Naive B cell (primary cell): ENCODE results near the gene ALDH3B2. TPM values are rescaled to one million over a fixed set of nuclear protein-coding genes. Genes with fewer than 3 reads are reported as not detected.
A peak's percentile ranks its signal among the peaks of the same experiment; 100 is the strongest.
"Not testable (repeated sequence)": the region's sequence is repeated elsewhere in the genome, so short reads cannot be mapped to it uniquely, and the experiment has no call there.

Experiments used
- ATAC-seq, 2 donors: fragments of 150-1000 bp; cut with Tn5 transposase; 2 replicates each; pipeline ENCODE4 v1.10.0; 2021; ENCODE audit warnings: low read depth in 2 of 2, mild to moderate bottlenecking in 2 of 2, moderate library complexity in 2 of 2
- DNase-seq: peaks from one replicate; pipeline ENCODE4 v3.0.0; 2022
- H3K27ac Mint-ChIP-seq, 6 donors: one replicate each; pipeline ENCODE4 v1.8.0; 2020 to 2022; ENCODE audit warnings: mild to moderate bottlenecking in 6 of 6, mixed read lengths in 6 of 6, moderate library complexity in 5 of 6, inconsistent platforms in 2 of 6
- H3K27me3 Mint-ChIP-seq, 3 donors: one replicate each; pipeline ENCODE4 v1.8.0; 2021 to 2022; ENCODE audit warnings: mixed read lengths in 3 of 3, mild to moderate bottlenecking in 1 of 3
- H3K36me3 Mint-ChIP-seq, 2 donors: one replicate each; pipeline ENCODE4 v1.8.0; 2020 to 2022; ENCODE audit warnings: mixed read lengths in 2 of 2, inconsistent platforms in 1 of 2, mild to moderate bottlenecking in 1 of 2
- H3K4me1 Mint-ChIP-seq, 3 donors: one replicate each; pipeline ENCODE4 v1.8.0; 2020 to 2022; ENCODE audit warnings: mixed read lengths in 3 of 3, inconsistent platforms in 1 of 3, mild to moderate bottlenecking in 1 of 3, moderate library complexity in 1 of 3
- H3K4me3 Mint-ChIP-seq, 8 donors: one replicate each; pipeline ENCODE4 v1.8.0; 2020 to 2022; ENCODE audit warnings: mild to moderate bottlenecking in 8 of 8, mixed read lengths in 8 of 8, moderate library complexity in 8 of 8, inconsistent platforms in 2 of 8
- H3K9me3 Mint-ChIP-seq, 7 donors: one replicate each; pipeline ENCODE4 v1.8.0; 2020 to 2022; ENCODE audit warnings: mixed read lengths in 7 of 7, mild to moderate bottlenecking in 5 of 7, inconsistent platforms in 2 of 7, moderate library complexity in 1 of 7
- polyA plus RNA-seq, 6 donors: library from polyadenylated mRNA; unstranded; fragments of 300-500 nt; fragmentation: Illumina TruSeq; gene quantifications; one replicate each; pipeline ENCODE4 v1.2.3, GENCODE V29; 2021; ENCODE audit warnings: low read depth in 6 of 6

Gene ALDH3B2
- polyA plus RNA-seq, 6 donors from 2014 or later = 0.30 to 2.4 (median 1.1) TPM; not detected in 3

DNA sequence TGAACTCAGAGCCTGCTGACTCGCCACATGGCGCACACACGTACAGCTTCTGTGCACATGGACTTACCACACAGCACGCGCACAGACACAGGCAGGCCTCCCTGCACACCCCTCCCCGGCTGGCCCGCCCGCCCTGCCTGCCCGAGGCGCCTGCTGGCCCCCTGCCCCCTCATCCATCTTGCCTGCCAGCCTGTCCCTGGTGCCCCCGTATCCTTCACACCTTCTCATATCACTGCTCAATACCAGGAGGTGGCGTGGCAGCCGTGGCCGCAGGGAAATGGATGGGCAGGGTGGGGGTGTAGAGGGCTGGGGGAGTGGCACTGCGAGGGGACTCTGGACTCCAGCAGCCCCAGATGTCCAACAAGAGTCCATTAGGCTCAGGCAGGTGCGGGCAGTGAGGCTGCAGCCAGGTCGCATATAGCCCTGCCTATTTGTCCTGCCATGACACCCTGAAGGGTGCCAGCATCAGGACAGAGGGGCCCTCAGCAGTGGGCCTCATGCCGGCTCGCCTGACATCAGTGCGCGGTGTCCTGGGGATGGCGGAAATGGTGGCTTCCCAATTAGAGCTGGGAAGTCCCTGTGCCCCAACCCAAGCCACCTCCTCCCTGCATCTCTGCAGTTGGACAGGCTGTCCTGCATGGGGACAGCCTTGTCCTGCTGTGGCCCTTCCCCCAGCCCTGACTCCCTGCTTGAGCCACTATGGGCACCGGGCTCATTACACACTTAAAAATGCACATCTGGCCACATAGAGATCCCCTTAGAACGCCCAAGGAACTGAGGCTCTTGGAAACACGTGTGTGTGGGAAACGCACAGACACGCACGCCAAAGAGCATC lies 32.9 kb downstream of the ALDH3B2 start:
- H3K27me3 Mint-ChIP-seq = peaks cover 0 to 3% (median 0%) of the 10 kb centered on the region in 3 donors
- H3K36me3 Mint-ChIP-seq = no peaks in the 10 kb centered on the region
- no peak overlapping the region for H3K27ac Mint-ChIP-seq
- H3K4me1 Mint-ChIP-seq = peaks cover 23 to 43% (median 31%) of the 10 kb centered on the region in 3 donors
- peaks cover 0 to 3% (median 0%) of the 10 kb centered on the region in 7 donors for H3K9me3 Mint-ChIP-seq
- no peak overlapping the region for H3K4me3 Mint-ChIP-seq
- ATAC-seq = no peak
- DNase-seq = no peak

DNA sequence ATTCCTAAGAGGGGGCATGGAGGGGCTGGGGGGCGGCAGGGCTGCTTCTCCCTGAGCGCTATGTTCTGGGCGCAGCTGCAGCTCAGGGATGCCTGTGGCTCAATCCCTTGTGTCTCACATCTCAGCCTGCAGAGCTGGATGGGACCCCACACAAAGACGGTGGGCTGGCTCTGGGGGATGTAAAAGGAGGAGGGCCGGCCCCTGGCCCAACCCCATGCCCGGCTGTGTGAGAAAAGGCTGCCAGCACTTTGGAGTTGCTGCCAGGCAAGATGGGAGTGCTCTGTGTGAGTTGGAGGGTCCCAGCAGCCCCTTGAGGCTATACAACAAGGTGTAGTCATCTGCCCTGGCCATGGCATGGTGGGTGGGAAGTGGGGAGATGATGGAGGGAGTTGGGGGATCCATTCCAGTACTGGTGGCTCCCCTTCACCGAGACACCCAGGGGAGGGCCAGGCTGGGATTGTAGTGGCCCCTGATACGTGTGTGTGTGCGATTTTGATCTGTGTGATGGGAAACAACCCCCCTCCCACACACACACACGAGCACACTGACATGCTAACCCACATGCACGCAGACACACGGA lies 33.6 kb downstream of the ALDH3B2 start:
- ATAC-seq (no peak), DNase-seq (no peak)
- H3K4me3 Mint-ChIP-seq = no peak overlapping the region
- peaks cover 16 to 36% (median 24%) of the 10 kb centered on the region in 3 donors for H3K4me1 Mint-ChIP-seq
- no peaks in the 10 kb centered on the region for H3K36me3 Mint-ChIP-seq
- H3K27me3 Mint-ChIP-seq = peaks cover 0 to 3% (median 0%) of the 10 kb centered on the region in 3 donors
- H3K9me3 Mint-ChIP-seq = peaks cover 0 to 3% (median 0%) of the 10 kb centered on the region in 7 donors
- no peak overlapping the region for H3K27ac Mint-ChIP-seq

DNA sequence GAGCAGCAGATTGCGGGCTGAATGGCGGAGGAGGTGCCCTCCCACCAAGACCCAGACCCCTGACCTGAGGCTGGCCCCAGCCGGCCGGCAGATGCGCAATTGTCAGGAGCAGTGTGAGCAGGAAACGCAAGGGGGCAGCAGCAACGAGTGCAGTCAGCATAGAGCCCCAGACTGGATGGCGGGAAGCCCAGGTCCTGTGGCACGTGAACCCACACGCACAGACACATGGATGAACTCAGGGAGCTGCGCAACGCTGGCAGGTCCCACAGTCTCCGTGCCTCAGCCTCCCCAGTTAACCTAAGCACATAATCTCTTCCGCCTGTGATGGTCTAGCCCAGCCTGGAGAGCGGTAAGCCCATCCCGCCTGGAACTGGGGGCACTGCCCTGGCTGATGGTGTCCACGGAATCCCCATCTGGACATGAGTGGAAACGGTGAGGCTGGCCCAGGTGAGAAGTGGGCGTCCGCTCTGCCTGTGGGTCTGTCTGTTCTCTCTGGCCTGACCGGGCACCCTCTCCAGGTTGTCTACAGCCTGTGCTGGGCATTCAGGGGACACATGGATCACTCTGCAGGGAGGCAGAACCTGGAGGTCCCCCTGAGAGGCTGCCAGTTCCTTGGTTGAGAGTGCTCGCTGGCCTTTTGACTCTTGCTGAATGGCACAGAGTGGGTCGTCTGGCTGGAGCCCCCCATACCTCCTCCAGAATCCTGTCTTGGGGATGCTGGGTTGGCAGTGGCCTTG lies 34.2 kb downstream of the ALDH3B2 start:
- Mint-ChIP-seq H3K9me3 (peaks cover 0 to 3% (median 0%) of the 10 kb centered on the region in 7 donors), H3K36me3 (no peaks in the 10 kb centered on the region), H3K27ac (peak overlapping the region in 1 of 6 donors; percentile 61), H3K4me1 (peaks cover 13 to 32% (median 21%) of the 10 kb centered on the region in 3 donors), H3K4me3 (no peak overlapping the region), H3K27me3 (peaks cover 0 to 3% (median 0%) of the 10 kb centered on the region in 3 donors)
- ATAC-seq (peak; percentile 88 to 95), DNase-seq (peak; percentile 55)

DNA sequence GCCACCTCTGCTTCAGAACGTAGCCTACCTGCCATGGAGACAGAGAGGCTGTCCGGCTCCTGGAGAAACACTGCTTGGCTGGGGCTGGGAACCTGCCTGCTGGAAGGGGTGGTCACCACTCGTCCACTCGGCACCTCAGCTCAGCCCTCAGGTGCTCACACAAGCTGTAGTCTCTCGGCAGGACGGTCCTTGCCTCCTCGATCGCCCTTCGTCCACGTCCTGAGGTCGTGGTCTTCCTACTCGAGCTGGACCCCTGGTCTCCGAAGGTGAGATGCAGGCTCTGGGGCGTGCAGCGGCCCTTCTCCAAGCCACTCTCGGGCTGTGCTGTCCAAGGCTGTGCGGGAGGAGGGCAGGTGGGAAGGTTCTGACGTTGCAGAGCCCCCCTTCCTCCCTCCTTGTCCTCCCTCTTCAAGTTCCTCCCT lies 35.0 kb downstream of the ALDH3B2 start, which contains the start of gene TBX10:
TSS of gene TBX10 (minus strand) at position 326 of the 422 bp plus-strand sequence. CDS start at position 35, 291 bp downstream.
- no peak within 1 kb of the TSS for H3K4me3 Mint-ChIP-seq
- peaks cover 0 to 3% (median 0%) of the 10 kb centered on the region in 7 donors for H3K9me3 Mint-ChIP-seq
- H3K36me3 Mint-ChIP-seq = no peaks in the 10 kb centered on the region
- DNase-seq (no peak), ATAC-seq (no peak)
- peaks cover 13 to 27% (median 21%) of the 10 kb centered on the region in 3 donors for H3K4me1 Mint-ChIP-seq
- peak within 1 kb of the TSS in 1 of 6 donors; percentile 61 for H3K27ac Mint-ChIP-seq
- peaks cover 0 to 3% (median 0%) of the 10 kb centered on the region in 3 donors for H3K27me3 Mint-ChIP-seq

DNA sequence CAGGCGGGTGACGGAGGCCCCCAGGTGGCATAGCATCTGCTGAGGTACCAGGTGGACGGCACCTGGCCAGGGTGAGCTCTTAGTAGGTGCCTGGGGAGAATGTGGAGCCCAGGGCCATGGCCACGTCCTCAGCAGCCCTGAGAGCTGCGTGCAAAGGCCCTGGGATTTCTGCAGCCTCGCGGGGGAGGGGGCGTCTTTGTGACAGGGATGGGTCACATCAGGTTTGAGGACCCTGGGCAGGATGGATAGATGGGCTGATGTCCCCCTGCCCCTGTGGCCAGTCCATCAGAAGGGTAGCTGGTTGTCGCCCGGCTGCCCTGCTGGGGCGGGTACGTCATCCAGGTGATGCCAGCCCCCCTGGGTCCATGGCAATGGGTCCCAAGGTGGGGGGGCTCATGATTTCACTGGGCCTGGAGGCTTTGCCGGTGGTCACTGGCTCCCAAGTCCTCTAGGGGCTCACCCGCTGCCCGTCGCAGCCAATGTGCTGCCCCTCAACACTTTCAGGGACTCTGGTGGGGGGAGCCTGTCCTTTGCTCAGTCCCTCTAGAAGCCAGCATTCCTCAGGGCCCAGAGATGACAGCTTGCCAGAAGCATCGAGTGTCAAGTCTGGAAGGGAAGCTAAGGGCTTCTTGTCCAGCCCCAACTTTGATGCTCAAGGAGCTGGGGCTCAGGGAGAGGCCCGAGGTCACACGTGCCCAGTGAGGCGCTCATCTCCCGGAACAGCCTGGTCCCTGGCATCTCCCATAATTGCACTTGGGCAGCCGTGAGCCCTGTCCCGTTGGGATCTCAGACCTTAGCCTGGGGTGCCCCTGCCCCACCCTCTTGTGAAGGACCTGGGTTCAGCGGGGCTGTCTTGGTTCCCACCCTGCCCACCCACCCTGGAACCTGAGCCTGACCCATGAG lies 35.6 kb downstream of the ALDH3B2 start:
- Mint-ChIP-seq H3K9me3 (no peaks in the 10 kb centered on the region), H3K4me1 (peaks cover 8 to 27% (median 21%) of the 10 kb centered on the region in 3 donors), H3K4me3 (no peak overlapping the region), H3K36me3 (no peaks in the 10 kb centered on the region), H3K27me3 (peaks cover 0 to 3% (median 0%) of the 10 kb centered on the region in 3 donors), H3K27ac (no peak overlapping the region)
- ATAC-seq = no peak
- no peak for DNase-seq

DNA sequence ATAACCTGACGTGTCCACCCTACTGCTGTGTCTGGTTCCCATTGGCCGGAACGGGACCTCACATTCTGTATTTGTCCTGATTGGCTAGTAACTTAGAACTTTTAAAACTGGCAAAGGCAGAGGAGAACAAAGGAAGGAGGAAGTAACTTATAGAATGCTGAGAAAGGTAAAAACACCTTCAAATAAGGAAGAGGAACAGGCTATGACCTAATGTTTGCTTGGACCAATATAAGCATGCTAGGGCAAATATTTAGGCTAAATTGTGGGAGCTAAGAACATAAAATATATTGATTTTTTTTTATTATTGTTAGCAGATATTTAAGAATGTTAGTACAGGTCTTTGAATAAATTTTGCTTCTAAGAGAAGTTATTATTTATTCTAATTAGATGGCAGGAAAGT lies 37.0 kb downstream of the ALDH3B2 start:
- H3K27me3 Mint-ChIP-seq, H3K9me3 Mint-ChIP-seq, H3K36me3 Mint-ChIP-seq, ATAC-seq, DNase-seq: not testable (repeated sequence)
- peak overlapping the region in 1 of 8 donors; percentile 39 for H3K4me3 Mint-ChIP-seq
- peak overlapping the region in 1 of 6 donors; percentile 77 for H3K27ac Mint-ChIP-seq
- peaks cover 8 to 26% (median 24%) of the 10 kb centered on the region in 3 donors for H3K4me1 Mint-ChIP-seq

DNA sequence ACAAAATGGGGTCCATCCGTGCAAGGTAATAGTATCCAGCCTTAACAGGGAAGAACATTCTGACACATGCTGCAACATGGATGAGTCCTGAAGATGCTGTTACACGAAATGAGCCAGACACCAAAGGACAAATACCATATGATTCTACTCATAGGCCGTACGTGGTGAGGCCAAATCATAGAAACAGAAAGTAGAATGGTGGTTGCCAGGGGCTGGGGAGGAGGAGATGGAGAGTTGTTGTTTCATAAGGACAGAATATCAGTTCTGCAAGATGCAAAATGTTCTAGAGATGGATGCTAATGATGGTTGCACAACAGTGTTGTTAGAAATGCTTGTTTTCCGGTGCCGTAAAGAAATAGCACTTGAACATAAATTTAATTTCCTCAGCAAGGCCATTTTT lies 37.5 kb downstream of the ALDH3B2 start:
- Mint-ChIP-seq H3K9me3 (no peaks in the 10 kb centered on the region), H3K4me3 (no peak overlapping the region), H3K4me1 (peaks cover 11 to 23% (median 22%) of the 10 kb centered on the region in 3 donors), H3K27ac (no peak overlapping the region), H3K36me3 (no peaks in the 10 kb centered on the region), H3K27me3 (peaks cover 0 to 3% (median 0%) of the 10 kb centered on the region in 3 donors)
- ATAC-seq (no peak), DNase-seq (no peak)

DNA sequence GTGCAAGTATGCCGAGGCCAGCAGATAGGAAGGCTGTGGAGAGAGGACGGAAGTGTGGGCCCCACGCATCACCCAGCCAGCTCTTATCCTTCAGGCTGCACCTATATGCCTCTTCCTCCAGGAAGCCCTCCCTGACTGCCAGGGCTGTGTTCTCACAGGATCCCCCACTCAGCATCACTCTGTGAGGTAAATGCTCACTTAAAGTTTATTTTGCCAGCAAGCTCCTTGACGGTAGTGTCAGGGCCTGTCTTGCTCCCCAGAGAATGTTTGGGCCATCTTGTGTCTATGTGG lies 39.2 kb downstream of the ALDH3B2 start:
- Mint-ChIP-seq H3K9me3 (no peaks in the 10 kb centered on the region), H3K4me3 (no peak overlapping the region), H3K4me1 (peaks cover 20 to 28% (median 28%) of the 10 kb centered on the region in 3 donors), H3K27ac (no peak overlapping the region), H3K27me3 (peaks cover 0 to 3% (median 0%) of the 10 kb centered on the region in 3 donors), H3K36me3 (no peaks in the 10 kb centered on the region)
- DNase-seq (no peak), ATAC-seq (no peak)

DNA sequence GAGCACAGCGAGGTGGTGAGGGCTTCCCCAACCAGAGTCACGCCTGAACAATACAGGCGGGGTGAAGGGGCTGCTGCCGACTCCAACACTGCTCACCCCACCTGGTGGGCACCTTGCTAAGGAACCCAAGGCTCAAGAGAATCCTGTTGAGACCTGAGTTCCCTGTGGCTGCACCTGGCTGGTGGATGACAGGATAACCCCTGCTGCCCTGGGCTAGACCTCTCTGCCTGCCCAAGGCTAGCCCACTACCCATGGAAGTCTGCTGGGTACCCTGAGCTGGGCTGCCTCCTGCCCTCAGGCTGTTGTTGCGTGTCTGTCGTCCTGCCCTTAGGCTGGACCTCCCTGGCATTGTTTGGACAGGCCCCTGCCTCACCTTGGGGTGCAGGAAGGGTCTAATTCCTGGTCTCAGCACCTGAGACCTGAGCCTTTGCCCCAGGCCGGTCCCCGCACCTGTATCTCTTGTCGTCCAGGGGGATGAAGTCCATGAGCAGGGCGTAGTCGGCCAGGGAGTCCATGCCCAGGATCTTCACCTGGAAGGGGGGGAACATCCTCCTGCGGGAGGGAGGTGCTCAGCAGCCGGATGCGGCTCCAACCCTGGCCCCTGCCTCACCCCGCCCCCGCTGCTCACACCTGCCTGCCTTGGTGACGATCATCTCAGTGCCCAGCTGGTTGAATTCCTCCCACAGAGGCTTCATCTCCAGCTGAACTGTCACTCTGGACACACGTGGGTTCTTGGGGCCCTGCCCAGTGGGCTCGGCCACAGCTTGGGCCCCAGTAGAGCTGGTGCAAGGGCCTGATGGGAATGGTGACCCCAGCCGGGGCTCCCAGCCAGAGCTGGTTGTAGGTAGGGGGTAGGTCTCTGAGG lies 39.8 kb downstream of the ALDH3B2 start:
- Mint-ChIP-seq H3K36me3 (no peaks in the 10 kb centered on the region), H3K9me3 (no peaks in the 10 kb centered on the region), H3K27me3 (no peaks in the 10 kb centered on the region), H3K27ac (no peak overlapping the region), H3K4me1 (peaks cover 18 to 25% (median 24%) of the 10 kb centered on the region in 3 donors), H3K4me3 (peak overlapping the region in 1 of 8 donors; percentile 3)
- DNase-seq (no peak), ATAC-seq (no peak)

DNA sequence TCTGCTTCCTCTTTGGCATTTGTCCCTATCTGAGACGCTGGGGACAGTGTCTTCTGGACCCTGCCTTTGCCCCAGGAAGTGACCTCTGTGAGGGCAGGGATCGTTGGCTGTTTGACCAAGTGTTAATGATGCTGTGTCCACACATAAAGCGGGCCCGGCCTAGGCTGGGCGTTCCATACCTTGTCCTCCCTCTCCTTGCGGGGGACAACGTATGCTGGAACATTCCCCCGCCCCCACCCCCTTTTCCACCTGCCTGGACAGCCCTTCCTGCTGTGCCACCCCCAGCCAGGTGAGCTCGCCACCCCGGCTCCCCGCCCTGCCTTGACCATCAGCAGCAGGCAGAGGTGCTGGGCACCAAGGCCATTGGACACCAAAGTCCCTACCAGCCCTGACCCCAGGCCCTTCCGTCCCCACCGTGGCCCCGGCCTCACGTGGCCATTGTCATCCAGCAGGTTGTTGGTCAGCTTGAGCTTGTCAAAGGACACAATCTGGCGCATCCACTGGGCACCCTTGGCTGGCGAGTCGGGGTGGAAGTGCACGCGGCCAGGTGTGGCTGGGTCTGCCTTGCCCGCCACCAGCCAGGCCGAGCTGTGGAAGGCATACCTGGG lies 40.6 kb downstream of the ALDH3B2 start:
- ATAC-seq (no peak), DNase-seq (no peak)
- no peaks in the 10 kb centered on the region for H3K27me3 Mint-ChIP-seq
- H3K27ac Mint-ChIP-seq = peak overlapping the region in 1 of 6 donors; percentile 24
- H3K4me1 Mint-ChIP-seq = peaks cover 18 to 28% (median 28%) of the 10 kb centered on the region in 3 donors
- peak overlapping the region in 1 of 8 donors; percentile 61 for H3K4me3 Mint-ChIP-seq
- no peaks in the 10 kb centered on the region for H3K36me3 Mint-ChIP-seq
- no peaks in the 10 kb centered on the region for H3K9me3 Mint-ChIP-seq

DNA sequence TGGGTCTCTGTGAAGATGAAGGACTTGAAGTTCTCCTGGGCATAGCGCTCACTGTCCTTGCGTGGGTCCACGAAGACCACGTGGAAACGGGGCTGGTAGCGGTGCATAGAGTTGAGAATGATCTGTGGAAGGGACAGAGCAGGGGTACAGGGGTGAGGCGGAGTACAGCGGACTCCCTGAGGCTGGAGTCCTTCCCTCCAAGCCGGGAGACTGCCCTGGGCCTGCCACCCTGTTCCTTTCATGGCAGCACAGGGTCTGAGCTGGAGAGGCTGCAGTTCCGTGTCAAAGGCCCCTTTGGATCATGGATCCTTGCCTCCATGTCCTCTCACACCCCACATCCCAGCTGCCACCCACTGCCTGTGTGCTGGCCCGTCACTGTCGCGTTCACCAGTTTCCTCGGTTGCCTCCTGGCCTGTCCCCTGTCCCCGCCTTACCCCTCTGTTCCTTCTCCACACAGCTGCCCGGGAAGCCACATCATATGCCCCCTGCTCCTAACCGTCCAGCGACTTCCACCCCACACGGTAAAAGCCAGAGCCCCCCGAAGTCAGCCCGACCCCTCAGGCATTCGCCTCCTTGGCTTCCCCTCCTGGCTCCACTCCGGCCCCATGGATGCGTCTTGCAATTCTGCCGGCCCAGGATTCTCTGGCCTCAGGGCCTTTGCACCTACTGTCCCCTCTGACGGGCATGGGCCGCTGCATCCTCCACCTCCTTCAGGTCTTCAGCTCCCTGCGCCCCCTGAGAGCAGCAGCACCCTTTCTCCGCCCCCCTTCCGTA lies 41.3 kb downstream of the ALDH3B2 start:
- H3K4me3 Mint-ChIP-seq = peak overlapping the region in 3 of 8 donors; percentile 57 to 76 (median 61)
- H3K27ac Mint-ChIP-seq = peak overlapping the region in 2 of 6 donors; percentile 16 to 24
- no peaks in the 10 kb centered on the region for H3K36me3 Mint-ChIP-seq
- no peaks in the 10 kb centered on the region for H3K27me3 Mint-ChIP-seq
- ATAC-seq (no peak), DNase-seq (no peak)
- H3K9me3 Mint-ChIP-seq = no peaks in the 10 kb centered on the region
- peaks cover 14 to 32% (median 27%) of the 10 kb centered on the region in 3 donors for H3K4me1 Mint-ChIP-seq
